K562 (cell line): Measurements from ENCODE around the gene PLCD1. TPM values are rescaled to one million over a fixed set of nuclear protein-coding genes. Genes with fewer than 3 reads are reported as not detected.
A peak's percentile ranks its signal among the peaks of the same experiment; 100 is the strongest.

Experiments
- BRF2 ChIP-seq: IDR thresholded peaks from 3 replicates; pipeline ENCODE4 v1.6.1; 2011; ENCODE audit warnings: borderline replicate concordance, mild to moderate bottlenecking; ENCODE audit not compliant: insufficient read length, insufficient read depth
- ELF4 ChIP-seq: fragments of 450-650 bp; formaldehyde crosslinking; IDR thresholded peaks from 2 replicates; pipeline ENCODE4 v1.4.0; 2022; ENCODE audit warnings: missing genetic modification characterization
- FOXM1 ChIP-seq, 2 experiments: fragments of 450-650 bp in 1 of 2; sonication (generic) in 1 of 2; formaldehyde crosslinking in 1 of 2; IDR thresholded peaks; 2 replicates each; pipeline versions ENCODE4 v1.6.1 to v1.9.0; 2017 to 2022; ENCODE audit warnings: low read depth in 2 of 2, mild to moderate bottlenecking in 2 of 2, missing genetic modification reagents in 1 of 2, moderate library complexity in 1 of 2
- GATA2 ChIP-seq: sonication (generic); formaldehyde crosslinking; IDR thresholded peaks from 2 replicates; pipeline ENCODE4 v1.4.0; 2020; ENCODE audit warnings: mild to moderate bottlenecking, missing genetic modification reagents
- HMG20A ChIP-seq: fragments of 450-650 bp; formaldehyde crosslinking; conservative IDR thresholded peaks from 2 replicates; pipeline ENCODE4 v1.4.0; 2020; ENCODE audit warnings: mild to moderate bottlenecking, mixed read lengths
- MLLT1 ChIP-seq, 2 experiments: fragments of 450-650 bp; IDR thresholded peaks; 2 replicates each; pipeline ENCODE4 v1.6.1; 2016
- MYBL2 ChIP-seq, 2 experiments: fragments of 450-650 bp in 1 of 2; sonication (generic) in 1 of 2; formaldehyde crosslinking in 1 of 2; IDR thresholded peaks; 2 replicates each; pipeline versions ENCODE4 v1.6.1 to v1.8.1; 2017 to 2022; ENCODE audit warnings: borderline replicate concordance in 1 of 2, inconsistent platforms in 1 of 2, low read depth in 1 of 2, mild to moderate bottlenecking in 1 of 2, missing genetic modification reagents in 1 of 2, moderate library complexity in 1 of 2
- POU5F1 ChIP-seq: fragments of 150-350 bp; IDR thresholded peaks from 2 replicates; pipeline ENCODE4 v1.6.1; 2014; ENCODE audit warnings: borderline replicate concordance, low read length, low read depth, mild to moderate bottlenecking; ENCODE audit not compliant: partially characterized antibody
- PTBP1 ChIP-seq: fragments of 200-400 bp; formaldehyde crosslinking; IDR thresholded peaks from 2 replicates; pipeline ENCODE4 v1.6.1; 2017; ENCODE audit warnings: low read depth, low read length
- SIX5 ChIP-seq, 2 experiments: IDR thresholded peaks; 2 replicates each; pipeline ENCODE4 v1.6.1; 2011; ENCODE audit warnings: low read length in 2 of 2, borderline replicate concordance in 1 of 2, low read depth in 1 of 2, mild to moderate bottlenecking in 1 of 2, moderate library complexity in 1 of 2; ENCODE audit not compliant: insufficient read depth in 1 of 2
- SLC30A9 ChIP-seq: fragments of 250-450 bp; sonication (Bioruptor Pico); IDR thresholded peaks from 2 replicates; pipeline ENCODE4 v1.8.0; 2022; ENCODE audit warnings: mild to moderate bottlenecking, moderate library complexity
- SREBF2 ChIP-seq: sonication (generic); formaldehyde crosslinking; IDR thresholded peaks from 2 replicates; pipeline ENCODE4 v1.4.0; 2020; ENCODE audit warnings: mild to moderate bottlenecking, missing genetic modification reagents
- ZC3H4 ChIP-seq: sonication (generic); formaldehyde crosslinking; IDR thresholded peaks from 2 replicates; pipeline ENCODE4 v1.9.0; 2021; ENCODE audit warnings: missing genetic modification reagents, borderline replicate concordance
- ZKSCAN3 ChIP-seq: fragments of 250-450 bp; sonication (Bioruptor Pico); IDR thresholded peaks from 2 replicates; pipeline ENCODE4 v1.4.0; 2020
- ZKSCAN8 ChIP-seq: fragments of 200-800 bp; sonication (Bioruptor generic); IDR thresholded peaks from 2 replicates; pipeline ENCODE4 v1.6.1; 2016; ENCODE audit warnings: missing genetic modification characterization, missing compliant biosample characterization
- ZNF121 ChIP-seq: sonication (generic); formaldehyde crosslinking; conservative IDR thresholded peaks from 2 replicates; pipeline ENCODE4 v1.8.0; 2022; ENCODE audit warnings: missing genetic modification reagents
- ZNF133 ChIP-seq: fragments of 250-450 bp; sonication (Bioruptor Pico); IDR thresholded peaks from 2 replicates; pipeline ENCODE4 v1.4.0; 2020; ENCODE audit warnings: mild to moderate bottlenecking
- ZNF282 ChIP-seq: sonication (generic); formaldehyde crosslinking; IDR thresholded peaks from 2 replicates; pipeline ENCODE4 v1.8.1; 2023; ENCODE audit warnings: missing genetic modification reagents
- ZNF436 ChIP-seq: fragments of 250-450, 450-650 bp; sonication (Bioruptor Pico); formaldehyde crosslinking; IDR thresholded peaks from 2 replicates; pipeline ENCODE4 v1.7.0; 2020; ENCODE audit warnings: mild to moderate bottlenecking
- polyA plus RNA-seq, 8 experiments: library from polyadenylated mRNA; depleted of rRNA in 4 of 8; stranded (reverse) in 5 of 8; unstranded in 3 of 8; fragments of >200 nt; fragmentation: Nextera tagmentation in 2 of 8; fragmentation: Illumina TruSeq in 1 of 8; extraction: Ambion mirVana in 2 of 8; extraction: Trizol in 1 of 8; gene quantifications; 2 replicates each; pipeline versions ENCODE4 v1.2.1 to v1.2.3, GENCODE V29; 2011 to 2014; ENCODE audit warnings: inconsistent platforms in 1 of 8, missing spikeins in 1 of 8
- total RNA-seq, 7 experiments: library from RNA; depleted of rRNA in 6 of 7; stranded (reverse); fragments of >200 nt in 6 of 7; fragmentation: Illumina TruSeq in 2 of 7; extraction: Trizol in 2 of 7; gene quantifications; 2 replicates each; pipeline versions ENCODE4 v1.2.1 to v1.2.3, GENCODE V29; 2011 to 2021; ENCODE audit warnings: low replicate concordance in 1 of 7
- TF ChIP-seq, protein P1 (sequence below): IDR thresholded peaks from 2 replicates; pipeline ENCODE4 v1.6.1; 2011; ENCODE audit not compliant: insufficient read length; ENCODE audit errors: extremely low read depth
- TF ChIP-seq, protein P2 (sequence below): conservative IDR thresholded peaks from 2 replicates; pipeline ENCODE4 v1.6.1; 2011; ENCODE audit warnings: low read depth, mild to moderate bottlenecking, low read length; ENCODE audit not compliant: control insufficient read depth

PLCD1 gene
- total and polyA plus RNA-seq, 9 of the 15 experiments (the other 6 are each of a cell fraction or from before 2014, with no cell fraction given), result 5.4 to 209 (median 116) TPM

- TF ChIP-seq BRF2 (no peak), ZNF436 (CRISPR knock-in tag) (no peak), ZKSCAN3 (CRISPR knock-in tag) (no peak), ZNF121 (CRISPR knock-in tag) (no peak), GATA2 (no peak), MYBL2 (IDR thresholded peaks at IDR 0.05; ENCODE audit: low read depth) (no peak), MYBL2 (CRISPR knock-in tag; IDR thresholded peaks at IDR 0.05; ENCODE audit: borderline replicate concordance) (no peak), SREBF2 (CRISPR knock-in tag) (no peak), ZNF282 (CRISPR knock-in tag) (no peak), SIX5 (IDR thresholded peaks at IDR 0.05; ENCODE audit: borderline replicate concordance in 1 of 2, insufficient read depth in 1 of 2, low read depth in 1 of 2, low read length in 2 of 2) (no peak), ZC3H4 (CRISPR knock-in tag) (no peak), HMG20A (no peak), ZNF133 (CRISPR knock-in tag) (0 out of 2 replicates have a peak, but pooled peaks have one; percentile 26), ELF4 (CRISPR knock-in tag) (peak; percentile 88; the same call in 1 of the 2 replicates), PTBP1 (no peak), POU5F1 (no peak), MLLT1 (IDR thresholded peaks at IDR 0.05) (0 out of 4 replicates have a peak, but pooled peaks of 1 of the 2 experiments have one; percentile 64), FOXM1 (IDR thresholded peaks at IDR 0.05; ENCODE audit: low read depth) (no peak), FOXM1 (CRISPR knock-in tag; IDR thresholded peaks at IDR 0.05; ENCODE audit: low read depth) (no peak), SLC30A9 (CRISPR knock-in tag) (no peak), ZKSCAN8 (CRISPR knock-in tag) (no peak)
- TF ChIP-seq, protein P1, sequence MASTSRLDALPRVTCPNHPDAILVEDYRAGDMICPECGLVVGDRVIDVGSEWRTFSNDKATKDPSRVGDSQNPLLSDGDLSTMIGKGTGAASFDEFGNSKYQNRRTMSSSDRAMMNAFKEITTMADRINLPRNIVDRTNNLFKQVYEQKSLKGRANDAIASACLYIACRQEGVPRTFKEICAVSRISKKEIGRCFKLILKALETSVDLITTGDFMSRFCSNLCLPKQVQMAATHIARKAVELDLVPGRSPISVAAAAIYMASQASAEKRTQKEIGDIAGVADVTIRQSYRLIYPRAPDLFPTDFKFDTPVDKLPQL, result no peak
- TF ChIP-seq, protein P2, sequence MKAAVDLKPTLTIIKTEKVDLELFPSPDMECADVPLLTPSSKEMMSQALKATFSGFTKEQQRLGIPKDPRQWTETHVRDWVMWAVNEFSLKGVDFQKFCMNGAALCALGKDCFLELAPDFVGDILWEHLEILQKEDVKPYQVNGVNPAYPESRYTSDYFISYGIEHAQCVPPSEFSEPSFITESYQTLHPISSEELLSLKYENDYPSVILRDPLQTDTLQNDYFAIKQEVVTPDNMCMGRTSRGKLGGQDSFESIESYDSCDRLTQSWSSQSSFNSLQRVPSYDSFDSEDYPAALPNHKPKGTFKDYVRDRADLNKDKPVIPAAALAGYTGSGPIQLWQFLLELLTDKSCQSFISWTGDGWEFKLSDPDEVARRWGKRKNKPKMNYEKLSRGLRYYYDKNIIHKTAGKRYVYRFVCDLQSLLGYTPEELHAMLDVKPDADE, result no peak
Measured at GRCh38 chr3:38003371-38003816, 26.0 kb downstream of the PLCD1 start (continued).
